RWPE1 (cell line): ENCODE measurements around the gene FKBP6.

Experiments used
- CTCF ChIA-PET: fragments of 350-600 bp; sonication (Branson Sonifier 250); formaldehyde crosslinking; extraction: SDS; loops from one replicate; lab custom pipeline; 2021; lab: Yijun Ruan, JAX
- POLR2A ChIA-PET: fragments of 400-600 bp; formaldehyde crosslinking; extraction: SDS; loops from one replicate; lab custom pipeline; 2020; ENCODE audit warnings: antibody characterized with exemption; ENCODE audit not compliant: low non-redundant PET; lab: Yijun Ruan, JAX
- DNase-seq: peaks from one replicate; pipeline ENCODE4 v3.0.0; 2012; ENCODE audit warnings: low spot score
- H3K27ac ChIP-seq: fragments of 450-650 bp; 2 replicates; pipeline ENCODE4 v1.5.1; 2017
- CTCF ChIP-seq: fragments of 450-650 bp; conservative IDR thresholded peaks from 2 replicates; pipeline ENCODE4 v1.5.1; 2017; ENCODE audit warnings: low read depth, mild to moderate bottlenecking

Gene FKBP6

GRCh38 chr7:73382934-73383503, 55.1 kb downstream of the FKBP6 start:
- POLR2A ChIA-PET, result no interaction called here
- no peak for DNase-seq
- CTCF ChIA-PET, result no interaction called here
- H3K27ac ChIP-seq, result no peak overlapping the region
- TF ChIP-seq CTCF, result no peak

- no peak for TF ChIP-seq CTCF
- no peak for DNase-seq
- ChIA-PET POLR2A (no interaction called here), CTCF (interaction anchor here (0.7 to 0.9 kb wide), 2 partner anchors 45 to 354 kb away, joined by 5 to 9 read pairs; no protein-coding TSS in a partner anchor)
- no peak overlapping the region for H3K27ac ChIP-seq
These were observed 59.4 kb downstream of the FKBP6 start for GRCh38 chr7:73387221-73387828.

- no peak for DNase-seq
- H3K27ac ChIP-seq, result no peak overlapping the region
- no peak for TF ChIP-seq CTCF
- ChIA-PET CTCF (interaction anchor here (0.7 kb wide), 1 partner anchor 354 kb away, joined by 5 read pairs; no protein-coding TSS in a partner anchor), POLR2A (no interaction called here)
These were observed 60.0 kb downstream of the FKBP6 start for GRCh38 chr7:73387908-73388414.

GRCh38 chr7:73391396-73391795, 63.4 kb downstream of the FKBP6 start:
- no peak for TF ChIP-seq CTCF
- POLR2A ChIA-PET, result no interaction called here
- CTCF ChIA-PET, result interaction anchor here (0.5 kb wide), 1 partner anchor 14 kb away, joined by 3 read pairs; no protein-coding TSS in a partner anchor

GRCh38 chr7:73394422-73394821, 66.5 kb downstream of the FKBP6 start:
- POLR2A ChIA-PET, result no interaction called here
- CTCF ChIA-PET, result no interaction called here
- TF ChIP-seq CTCF, result no peak

More at GRCh38 chr7:73391396-73391795, 63.4 kb downstream of the FKBP6 start:
- H3K27ac ChIP-seq, result no peak overlapping the region
- no peak for DNase-seq

GRCh38 chr7:73395538-73396503, 67.9 kb downstream of the FKBP6 start:
- H3K27ac ChIP-seq, result no peak overlapping the region
- no peak for DNase-seq
- no peak for TF ChIP-seq CTCF
- POLR2A ChIA-PET, result no interaction called here
- CTCF ChIA-PET, result no interaction called here

More at GRCh38 chr7:73394422-73394821, 66.5 kb downstream of the FKBP6 start:
- no peak overlapping the region for H3K27ac ChIP-seq
- DNase-seq, result no peak
